GM21526 (cell line): Measurements from ENCODE around the gene EML4.
"Not testable (repeated sequence)": the region's sequence is repeated elsewhere in the genome, so short reads cannot be mapped to it uniquely, and the experiment has no call there.

ENCODE experiments used
- ATAC-seq: cut with Tn5 transposase; IDR thresholded peaks from one replicate; pipeline ENCODE4 v1.9.1; 2021; ENCODE audit warnings: moderate library complexity; ENCODE audit not compliant: unreplicated experiment, low FRiP score

EML4 gene

GRCh38 chr2:42342061-42342794, 173.1 kb downstream of the EML4 start:
- no peak for ATAC-seq

- no peak for ATAC-seq
These were observed 173.7 kb downstream of the EML4 start for GRCh38 chr2:42342795-42343241.

- no peak for ATAC-seq
These were observed 176.8 kb downstream of the EML4 start for GRCh38 chr2:42345986-42346385.

DNA sequence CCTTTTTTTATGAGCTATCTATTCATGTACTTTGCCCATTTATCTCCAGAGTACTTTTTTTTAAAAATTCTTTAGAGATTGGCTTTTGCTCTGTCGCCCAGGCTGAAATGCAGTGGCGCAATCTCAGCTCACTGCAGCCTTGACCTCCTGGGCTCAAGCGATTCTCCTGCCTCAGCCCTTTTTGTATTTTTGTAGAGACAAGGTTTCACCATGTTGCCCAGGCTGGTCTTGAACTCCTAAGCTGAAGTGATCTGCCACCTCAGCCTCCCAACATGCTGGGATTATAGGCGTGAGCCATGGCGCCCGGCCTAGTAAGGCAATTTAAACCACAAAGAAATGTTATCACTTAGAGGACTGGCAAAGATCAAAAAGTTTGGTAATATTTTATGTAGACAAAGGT, 177.7 kb downstream of the EML4 start:
- not testable (repeated sequence) for ATAC-seq

DNA sequence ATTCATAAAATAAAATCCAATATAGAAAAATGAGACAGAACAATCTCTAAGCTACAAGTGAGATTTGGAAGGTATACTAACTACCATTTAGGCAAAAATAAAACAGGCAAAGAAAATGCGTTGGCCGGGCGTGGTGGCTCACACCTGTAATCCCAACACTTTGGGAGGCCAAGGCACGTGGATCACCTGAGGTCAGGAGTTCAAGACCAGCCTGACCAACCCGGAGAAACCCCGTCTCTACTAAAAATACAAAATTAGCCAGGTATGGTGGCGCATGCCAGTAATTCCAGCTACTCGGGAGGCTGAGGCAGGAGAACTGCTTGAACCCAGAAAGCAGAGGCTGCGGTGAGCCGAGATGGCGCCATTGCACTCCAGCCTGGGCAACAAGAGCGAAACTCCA, 178.4 kb downstream of the EML4 start:
- not testable (repeated sequence) for ATAC-seq

DNA sequence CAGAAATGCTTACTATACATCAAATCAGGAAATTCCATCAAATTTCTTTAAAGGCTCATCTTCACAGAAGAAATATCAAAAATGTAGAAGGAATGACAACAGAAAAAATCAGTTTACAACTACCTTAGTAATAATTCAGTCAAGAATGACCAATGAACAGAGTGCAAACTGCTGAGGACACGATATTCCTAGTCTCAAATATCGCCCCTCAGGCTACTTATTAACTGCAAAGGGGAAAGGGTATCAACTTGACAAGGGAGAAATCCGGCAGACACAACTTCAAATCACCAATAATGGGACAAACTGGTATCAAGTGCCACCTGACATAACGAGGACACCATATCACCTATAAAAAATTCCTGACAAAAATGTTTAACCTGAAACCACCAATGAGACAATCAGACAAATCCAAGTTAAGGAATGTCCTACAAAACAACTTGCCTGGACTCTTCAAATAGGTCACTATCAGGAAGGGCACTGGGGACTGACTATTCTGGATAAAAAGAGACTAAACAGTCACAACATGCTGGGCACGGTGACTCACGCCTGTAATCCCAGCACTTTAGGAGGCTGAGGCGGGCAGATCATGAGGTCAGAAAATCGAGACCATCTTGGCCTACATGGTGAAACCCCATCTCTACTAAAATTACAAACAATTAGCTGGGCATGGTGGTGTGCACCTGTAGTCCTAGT, 179.1 kb downstream of the EML4 start:
- no peak for ATAC-seq

GRCh38 chr2:42350434-42351063, 181.4 kb downstream of the EML4 start:
- no peak for ATAC-seq

DNA sequence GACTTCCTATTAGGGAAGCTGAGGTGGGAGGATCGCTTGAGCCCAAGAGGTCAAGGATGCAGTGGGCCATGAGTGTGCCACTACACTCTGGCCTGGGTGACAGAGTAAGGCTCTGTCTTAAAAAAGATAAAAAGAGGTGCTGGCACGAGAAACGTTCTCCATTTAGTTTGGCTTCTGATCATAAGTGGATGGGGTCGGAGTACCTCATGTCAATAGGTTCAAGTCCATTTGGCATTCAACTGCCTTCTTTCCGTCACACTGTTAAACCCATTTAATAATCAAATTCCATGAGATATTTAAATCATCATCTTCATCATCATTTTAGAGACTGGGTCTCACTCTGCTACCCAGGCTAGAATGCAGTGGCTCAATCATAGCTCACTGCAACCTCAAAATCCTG, 182.7 kb downstream of the EML4 start:
- ATAC-seq: no peak

GRCh38 chr2:42353792-42354429, 184.8 kb downstream of the EML4 start:
- ATAC-seq: no peak

- no peak for ATAC-seq
These were observed 190.3 kb downstream of the EML4 start for GRCh38 chr2:42359304-42359964.

GRCh38 chr2:42359965-42360483, 190.9 kb downstream of the EML4 start:
- no peak for ATAC-seq

- ATAC-seq: no peak
These were observed 191.3 kb downstream of the EML4 start for GRCh38 chr2:42360493-42360889.

- ATAC-seq: peak; percentile 92
These were observed 192.0 kb downstream of the EML4 start, which contains the start of gene COX7A2L for GRCh38 chr2:42360890-42361727. Gene COX7A2L (minus strand): TSS chr2:42361217. CDS start chr2:42361161, 56 bp downstream.

- ATAC-seq: peak; percentile 1
These were observed 192.7 kb downstream of the EML4 start for GRCh38 chr2:42361728-42362283.

- ATAC-seq: no peak
These were observed 194.3 kb downstream of the EML4 start for GRCh38 chr2:42363413-42363812.

GRCh38 chr2:42364658-42365057, 195.5 kb downstream of the EML4 start:
- ATAC-seq: no peak

DNA sequence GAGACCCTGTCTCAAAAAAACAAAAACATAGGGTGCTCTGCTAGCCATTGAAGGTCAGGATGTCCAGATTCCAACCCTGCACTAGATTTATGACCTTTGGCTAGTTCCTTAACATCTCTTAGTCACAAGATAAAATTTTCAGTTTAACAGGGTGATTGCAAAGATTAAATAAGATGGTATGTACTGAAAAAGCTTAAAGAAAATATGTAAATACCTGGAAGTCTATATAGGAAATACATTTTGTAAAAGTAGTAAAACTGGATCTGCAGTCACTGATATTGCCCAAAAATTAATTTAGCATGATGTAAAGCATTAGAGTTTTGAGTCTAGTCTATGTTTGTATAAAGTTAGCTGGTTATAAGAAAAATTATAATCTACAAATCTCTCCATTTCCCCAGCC, 197.3 kb downstream of the EML4 start:
- no peak for ATAC-seq

DNA sequence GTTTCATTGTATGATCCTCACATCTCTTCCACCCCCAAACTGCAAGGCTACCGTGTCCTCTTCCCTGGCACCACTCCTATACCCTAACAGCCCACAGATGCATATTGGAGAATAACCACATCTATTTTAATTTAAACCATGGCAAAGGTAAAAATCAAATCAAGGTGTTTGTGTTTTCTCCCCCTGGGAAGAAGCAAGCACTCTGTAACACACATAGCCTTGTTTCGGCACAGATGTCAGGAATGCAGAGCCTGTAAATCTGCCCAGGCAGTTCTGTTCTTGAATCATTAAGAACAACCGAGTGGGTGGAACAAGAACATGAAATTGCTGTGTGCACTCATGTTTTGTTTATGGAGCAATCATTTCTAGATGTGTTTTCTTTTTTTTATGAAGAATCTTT, 198.7 kb downstream of the EML4 start:
- no peak for ATAC-seq
